NCI-H2171 treated with DMSO at 0.1 percent for 48 hours (cell line): Measurements from ENCODE around the gene TPRG1.

ENCODE experiments used
- DNase-seq: peaks from one replicate; lab custom pipeline; 2025; lab: John Stamatoyannopoulos, UW

Gene TPRG1

DNA sequence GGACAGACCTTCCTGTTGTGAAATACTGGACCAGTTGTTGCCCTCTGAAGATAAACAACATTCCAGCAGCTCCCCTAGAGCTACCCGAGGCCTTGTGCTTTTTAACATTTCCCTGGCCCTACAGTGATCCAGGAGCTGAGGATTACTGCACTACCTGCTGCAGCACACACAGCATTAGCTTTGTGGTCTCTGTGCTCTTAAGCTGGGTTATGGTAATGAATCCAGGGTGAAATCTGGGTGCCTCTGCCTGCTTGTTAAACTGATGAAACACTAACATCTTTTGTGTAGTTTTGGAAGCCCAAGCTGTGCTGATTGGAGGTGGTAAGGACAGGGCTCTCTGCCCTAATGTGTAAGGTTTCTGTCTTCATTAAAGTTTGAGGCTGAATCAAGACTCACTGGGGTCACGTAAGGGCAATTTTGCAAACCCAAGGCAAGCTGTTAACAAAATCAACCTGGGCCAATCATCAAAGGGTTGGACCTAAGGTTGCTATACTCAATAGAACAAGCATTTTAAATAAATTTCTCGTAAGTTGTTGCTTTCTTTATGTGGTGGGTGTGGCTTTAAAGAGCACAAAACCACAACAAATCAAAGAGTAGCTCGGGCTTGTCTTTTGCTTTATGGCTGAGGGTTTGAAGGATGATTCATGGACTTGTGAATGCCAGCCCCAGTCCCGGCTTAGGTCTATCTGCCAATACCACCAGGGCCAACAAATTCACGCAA lies 183.9 kb downstream of the TPRG1 start:
- DNase-seq: no peak

- DNase-seq: no peak
Measured at GRCh38 chr3:189360291-189360690, 188.5 kb downstream of the TPRG1 start.

DNA sequence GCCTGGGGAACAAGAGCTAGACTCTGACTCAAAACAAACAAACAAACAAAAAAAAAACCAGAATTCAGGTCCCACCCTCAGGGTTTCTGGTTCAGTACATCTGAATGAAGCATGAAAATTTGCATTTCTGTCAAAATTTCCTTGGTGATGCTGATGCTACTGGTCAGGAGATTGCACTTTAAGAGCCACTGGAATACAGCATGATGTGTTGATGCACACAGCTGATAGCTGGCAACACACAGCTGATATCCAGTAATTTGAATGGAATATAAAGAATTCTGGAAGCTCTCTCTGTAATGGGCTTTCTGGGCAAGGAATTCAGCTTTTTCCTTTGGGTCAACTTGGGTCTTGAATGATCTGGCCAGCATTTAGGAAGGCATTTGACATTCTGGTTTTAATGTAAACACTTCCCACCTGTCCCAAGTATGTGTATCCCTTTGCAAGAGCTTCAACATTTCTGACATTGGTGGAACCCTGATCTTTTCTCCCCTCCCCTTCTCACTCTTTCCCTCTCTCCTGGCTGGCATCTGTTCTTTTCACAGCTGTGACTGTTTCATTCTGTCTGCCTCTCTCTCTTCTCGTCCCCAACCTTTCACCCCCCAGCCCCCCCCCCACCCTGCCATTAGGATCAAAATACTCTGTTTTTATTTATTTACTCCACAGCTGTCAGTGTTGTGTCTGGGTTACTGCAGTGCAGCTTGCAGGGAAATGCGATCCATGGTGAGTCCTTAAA lies 189.5 kb downstream of the TPRG1 start:
- DNase-seq: peak; percentile 77

- DNase-seq: no peak
Measured at GRCh38 chr3:189363590-189364255, 192.0 kb downstream of the TPRG1 start.

- no peak for DNase-seq
Measured at GRCh38 chr3:189365609-189366564, 194.1 kb downstream of the TPRG1 start.

GRCh38 chr3:189368384-189368783 lies 196.6 kb downstream of the TPRG1 start:
- DNase-seq: no peak

- DNase-seq: peak; percentile 6
Measured at GRCh38 chr3:189369636-189370035, 197.9 kb downstream of the TPRG1 start.

DNA sequence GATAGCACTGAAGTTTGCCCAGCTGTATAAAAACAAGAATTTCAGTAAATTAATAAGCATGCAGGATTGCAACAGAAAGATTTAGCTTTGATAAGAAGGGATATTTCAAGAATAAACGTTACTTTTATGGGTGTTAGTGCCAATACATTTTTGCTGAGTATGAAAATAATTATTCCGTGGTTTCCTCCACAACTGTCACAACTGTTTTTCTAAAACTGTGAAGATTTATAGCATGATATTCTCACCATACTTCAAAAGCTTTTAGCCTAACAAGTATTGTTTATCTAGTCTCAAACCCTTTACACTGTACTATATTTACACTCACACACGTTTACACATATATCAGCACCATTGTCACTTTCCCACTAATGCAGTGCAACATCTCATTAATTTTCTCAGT lies 200.5 kb downstream of the TPRG1 start:
- DNase-seq: no peak
